K562 (cell line): Measurements from ENCODE around the gene MYBPC3. TPM values are rescaled to one million over a fixed set of nuclear protein-coding genes. Genes with fewer than 3 reads are reported as not detected.

Experiments
- CEBPB ChIP-seq: fragments of 450-650 bp; IDR thresholded peaks from 2 replicates; pipeline ENCODE4 v1.6.1; 2016; ENCODE audit warnings: missing genetic modification characterization, missing compliant biosample characterization
- DPF2 ChIP-seq: fragments of 450-650 bp; IDR thresholded peaks from 2 replicates; pipeline ENCODE4 v1.6.1; 2016
- ELF1 ChIP-seq: fragments of 200-800 bp; sonication (Bioruptor generic); IDR thresholded peaks from 2 replicates; pipeline ENCODE4 v1.6.1; 2016; ENCODE audit warnings: missing genetic modification characterization, missing compliant biosample characterization
- ETV1 ChIP-seq: fragments of 450-650 bp; conservative IDR thresholded peaks from 2 replicates; pipeline ENCODE4 v1.6.1; 2016; ENCODE audit warnings: missing genetic modification characterization, control low read depth, low read depth, missing compliant biosample characterization
- FOXA3 ChIP-seq, 2 experiments: fragments of 450-650 bp in 1 of 2; sonication (generic) in 1 of 2; formaldehyde crosslinking; IDR thresholded peaks in 1 of 2; conservative IDR thresholded peaks in 1 of 2; 2 replicates each; pipeline versions ENCODE4 v1.4.0 to v1.8.0; 2020 to 2022; ENCODE audit warnings: mild to moderate bottlenecking in 2 of 2, missing genetic modification reagents in 1 of 2
- GTF2E2 ChIP-seq: fragments of 200-800 bp; sonication (Bioruptor generic); IDR thresholded peaks from 2 replicates; pipeline ENCODE4 v1.6.1; 2016; ENCODE audit warnings: missing genetic modification characterization, missing compliant biosample characterization
- MAFG ChIP-seq: fragments of 450-650 bp; conservative IDR thresholded peaks from 2 replicates; pipeline ENCODE4 v1.6.1; 2016; ENCODE audit warnings: missing genetic modification characterization, missing compliant biosample characterization
- NRF1 ChIP-seq, 2 experiments: fragments of 450-650 bp; IDR thresholded peaks in 1 of 2; conservative IDR thresholded peaks in 1 of 2; 2 replicates each; pipeline ENCODE4 v1.6.1; 2014; ENCODE audit warnings: mild to moderate bottlenecking in 2 of 2
- PHF8 ChIP-seq: fragments of 200-600 bp; sonication (generic); IDR thresholded peaks from 2 replicates; pipeline ENCODE4 v1.6.1; 2012; ENCODE audit warnings: mixed run types, mild to moderate bottlenecking, inconsistent platforms, low read length, moderate library complexity, borderline replicate concordance
- SIRT6 ChIP-seq: IDR thresholded peaks from one replicate; pipeline ENCODE4 v1.6.1; 2012; ENCODE audit warnings: low read depth, mild to moderate bottlenecking, control low read depth, inconsistent platforms, low read length, moderate library complexity
- SMAD4 ChIP-seq: fragments of 250-450 bp; sonication (Bioruptor Pico); conservative IDR thresholded peaks from 2 replicates; pipeline ENCODE4 v1.8.0; 2021; ENCODE audit warnings: inconsistent platforms, mild to moderate bottlenecking, moderate library complexity
- XRCC5 ChIP-seq: fragments of 200-400 bp; formaldehyde crosslinking; IDR thresholded peaks from 2 replicates; pipeline ENCODE4 v1.6.1; 2017; ENCODE audit warnings: low read depth, mild to moderate bottlenecking, low read length
- ZFP30 ChIP-seq: fragments of 250-450 bp; sonication (Bioruptor Pico); IDR thresholded peaks from 2 replicates; pipeline ENCODE4 v1.8.0; 2022; ENCODE audit warnings: moderate library complexity, mild to moderate bottlenecking, inconsistent platforms, borderline replicate concordance
- ZFP91 ChIP-seq: sonication (generic); formaldehyde crosslinking; IDR thresholded peaks from 2 replicates; pipeline ENCODE4 v1.8.0; 2022; ENCODE audit warnings: mild to moderate bottlenecking, missing genetic modification reagents
- ZNF445 ChIP-seq: fragments of 250-450 bp; sonication (Bioruptor Pico); IDR thresholded peaks from 2 replicates; pipeline ENCODE4 v1.4.0; 2020; ENCODE audit warnings: low read depth, mild to moderate bottlenecking, moderate library complexity
- ZNF561 ChIP-seq: fragments of 450-650 bp; formaldehyde crosslinking; conservative IDR thresholded peaks from 2 replicates; pipeline ENCODE4 v1.4.0; 2020; ENCODE audit warnings: mild to moderate bottlenecking, moderate library complexity
- ZNF76 ChIP-seq: fragments of 250-450 bp; sonication (Bioruptor Pico); IDR thresholded peaks from 2 replicates; pipeline ENCODE4 v1.4.0; 2020; ENCODE audit warnings: mild to moderate bottlenecking, moderate library complexity, borderline replicate concordance
- polyA plus RNA-seq, 8 experiments: library from polyadenylated mRNA; depleted of rRNA in 4 of 8; stranded (reverse) in 5 of 8; unstranded in 3 of 8; fragments of >200 nt; fragmentation: Nextera tagmentation in 2 of 8; fragmentation: Illumina TruSeq in 1 of 8; extraction: Ambion mirVana in 2 of 8; extraction: Trizol in 1 of 8; gene quantifications; 2 replicates each; pipeline versions ENCODE4 v1.2.1 to v1.2.3, GENCODE V29; 2011 to 2014; ENCODE audit warnings: inconsistent platforms in 1 of 8, missing spikeins in 1 of 8
- total RNA-seq, 7 experiments: library from RNA; depleted of rRNA in 6 of 7; stranded (reverse); fragments of >200 nt in 6 of 7; fragmentation: Illumina TruSeq in 2 of 7; extraction: Trizol in 2 of 7; gene quantifications; 2 replicates each; pipeline versions ENCODE4 v1.2.1 to v1.2.3, GENCODE V29; 2011 to 2021; ENCODE audit warnings: low replicate concordance in 1 of 7
- TF ChIP-seq, protein P1 (sequence below): fragments of 250-450 bp; sonication (Bioruptor Pico); IDR thresholded peaks from 2 replicates; pipeline ENCODE4 v1.4.0; 2020; ENCODE audit warnings: mild to moderate bottlenecking, moderate library complexity, borderline replicate concordance
- TF ChIP-seq, protein P2 (sequence below): fragments of 450-650 bp; IDR thresholded peaks from 2 replicates; pipeline ENCODE4 v1.6.1; 2017; ENCODE audit warnings: antibody characterized with exemption, mild to moderate bottlenecking

Gene MYBPC3
- total and polyA plus RNA-seq, 9 of the 15 experiments (the other 6 are each of a cell fraction or from before 2014, with no cell fraction given): 0.01 TPM; not detected in 8

- TF ChIP-seq ELF1 (tag): no peak
- 0 out of 2 replicates have a peak, but pooled peaks have one; percentile 8 for TF ChIP-seq ZFP91 (CRISPR knock-in tag)
- TF ChIP-seq FOXA3 (CRISPR knock-in tag; conservative IDR thresholded peaks at IDR 0.05 in 1 of 2, IDR thresholded peaks at IDR 0.05 in 1 of 2): no peak
- TF ChIP-seq PHF8: peak; percentile 28; the same call in 1 of the 2 replicates
- TF ChIP-seq CEBPB (tag): no peak
- peak; percentile 30 for TF ChIP-seq MAFG
- TF ChIP-seq DPF2: no peak
- no peak for TF ChIP-seq GTF2E2 (tag)
- TF ChIP-seq, protein P1, sequence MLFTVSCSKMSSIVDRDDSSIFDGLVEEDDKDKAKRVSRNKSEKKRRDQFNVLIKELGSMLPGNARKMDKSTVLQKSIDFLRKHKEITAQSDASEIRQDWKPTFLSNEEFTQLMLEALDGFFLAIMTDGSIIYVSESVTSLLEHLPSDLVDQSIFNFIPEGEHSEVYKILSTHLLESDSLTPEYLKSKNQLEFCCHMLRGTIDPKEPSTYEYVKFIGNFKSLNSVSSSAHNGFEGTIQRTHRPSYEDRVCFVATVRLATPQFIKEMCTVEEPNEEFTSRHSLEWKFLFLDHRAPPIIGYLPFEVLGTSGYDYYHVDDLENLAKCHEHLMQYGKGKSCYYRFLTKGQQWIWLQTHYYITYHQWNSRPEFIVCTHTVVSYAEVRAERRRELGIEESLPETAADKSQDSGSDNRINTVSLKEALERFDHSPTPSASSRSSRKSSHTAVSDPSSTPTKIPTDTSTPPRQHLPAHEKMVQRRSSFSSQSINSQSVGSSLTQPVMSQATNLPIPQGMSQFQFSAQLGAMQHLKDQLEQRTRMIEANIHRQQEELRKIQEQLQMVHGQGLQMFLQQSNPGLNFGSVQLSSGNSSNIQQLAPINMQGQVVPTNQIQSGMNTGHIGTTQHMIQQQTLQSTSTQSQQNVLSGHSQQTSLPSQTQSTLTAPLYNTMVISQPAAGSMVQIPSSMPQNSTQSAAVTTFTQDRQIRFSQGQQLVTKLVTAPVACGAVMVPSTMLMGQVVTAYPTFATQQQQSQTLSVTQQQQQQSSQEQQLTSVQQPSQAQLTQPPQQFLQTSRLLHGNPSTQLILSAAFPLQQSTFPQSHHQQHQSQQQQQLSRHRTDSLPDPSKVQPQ (CRISPR knock-in tag): no peak
- no peak for TF ChIP-seq ZNF445 (CRISPR knock-in tag)
- no peak for TF ChIP-seq ZNF561
- TF ChIP-seq ETV1 (tag): no peak
- TF ChIP-seq, protein P2, sequence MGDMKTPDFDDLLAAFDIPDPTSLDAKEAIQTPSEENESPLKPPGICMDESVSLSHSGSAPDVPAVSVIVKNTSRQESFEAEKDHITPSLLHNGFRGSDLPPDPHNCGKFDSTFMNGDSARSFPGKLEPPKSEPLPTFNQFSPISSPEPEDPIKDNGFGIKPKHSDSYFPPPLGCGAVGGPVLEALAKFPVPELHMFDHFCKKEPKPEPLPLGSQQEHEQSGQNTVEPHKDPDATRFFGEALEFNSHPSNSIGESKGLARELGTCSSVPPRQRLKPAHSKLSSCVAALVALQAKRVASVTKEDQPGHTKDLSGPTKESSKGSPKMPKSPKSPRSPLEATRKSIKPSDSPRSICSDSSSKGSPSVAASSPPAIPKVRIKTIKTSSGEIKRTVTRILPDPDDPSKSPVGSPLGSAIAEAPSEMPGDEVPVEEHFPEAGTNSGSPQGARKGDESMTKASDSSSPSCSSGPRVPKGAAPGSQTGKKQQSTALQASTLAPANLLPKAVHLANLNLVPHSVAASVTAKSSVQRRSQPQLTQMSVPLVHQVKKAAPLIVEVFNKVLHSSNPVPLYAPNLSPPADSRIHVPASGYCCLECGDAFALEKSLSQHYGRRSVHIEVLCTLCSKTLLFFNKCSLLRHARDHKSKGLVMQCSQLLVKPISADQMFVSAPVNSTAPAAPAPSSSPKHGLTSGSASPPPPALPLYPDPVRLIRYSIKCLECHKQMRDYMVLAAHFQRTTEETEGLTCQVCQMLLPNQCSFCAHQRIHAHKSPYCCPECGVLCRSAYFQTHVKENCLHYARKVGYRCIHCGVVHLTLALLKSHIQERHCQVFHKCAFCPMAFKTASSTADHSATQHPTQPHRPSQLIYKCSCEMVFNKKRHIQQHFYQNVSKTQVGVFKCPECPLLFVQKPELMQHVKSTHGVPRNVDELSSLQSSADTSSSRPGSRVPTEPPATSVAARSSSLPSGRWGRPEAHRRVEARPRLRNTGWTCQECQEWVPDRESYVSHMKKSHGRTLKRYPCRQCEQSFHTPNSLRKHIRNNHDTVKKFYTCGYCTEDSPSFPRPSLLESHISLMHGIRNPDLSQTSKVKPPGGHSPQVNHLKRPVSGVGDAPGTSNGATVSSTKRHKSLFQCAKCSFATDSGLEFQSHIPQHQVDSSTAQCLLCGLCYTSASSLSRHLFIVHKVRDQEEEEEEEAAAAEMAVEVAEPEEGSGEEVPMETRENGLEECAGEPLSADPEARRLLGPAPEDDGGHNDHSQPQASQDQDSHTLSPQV: peak; percentile 82
- no peak for TF ChIP-seq ZNF76 (CRISPR knock-in tag)
- TF ChIP-seq XRCC5: no peak
- no peak for TF ChIP-seq SMAD4 (CRISPR knock-in tag)
- TF ChIP-seq ZFP30 (CRISPR knock-in tag): no peak
- TF ChIP-seq SIRT6: no peak
- TF ChIP-seq NRF1 (conservative IDR thresholded peaks at IDR 0.05 in 1 of 2, IDR thresholded peaks at IDR 0.05 in 1 of 2): 0 out of 4 replicates have a peak, but pooled peaks of 1 of the 2 experiments have one; percentile 9
These were observed 40.9 kb upstream of the MYBPC3 start (continued) for GRCh38 chr11:47393163-47394049.
